BJ (cell line): Measurements from ENCODE around the gene ALS2. TPM values are rescaled to one million over a fixed set of nuclear protein-coding genes. Genes with fewer than 3 reads are reported as not detected.

ENCODE experiments used
- CTCF ChIA-PET: fragments of 350-600 bp; formaldehyde crosslinking; extraction: SDS; loops from one replicate; lab custom pipeline; 2021; ENCODE audit warnings: antibody characterized with exemption, inconsistent platforms; lab: Yijun Ruan, JAX
- POLR2A ChIA-PET: fragments of 300-600 bp; sonication (Branson Sonifier 250); formaldehyde crosslinking; extraction: SDS; loops from one replicate; lab custom pipeline; 2021; ENCODE audit warnings: antibody characterized with exemption; lab: Charles Lee
- DNase-seq: peaks from one replicate; pipeline ENCODE4 v3.0.0-alpha.2; 2011; ENCODE audit warnings: low read depth
- H3K27me3 ChIP-seq: 2 replicates; pipeline ENCODE4 v1.6.0; 2011; ENCODE audit warnings: low read length; ENCODE audit not compliant: control insufficient read depth, insufficient read depth
- H3K36me3 ChIP-seq: 2 replicates; pipeline ENCODE4 v1.5.1; 2011; ENCODE audit warnings: low read length; ENCODE audit not compliant: control insufficient read depth, insufficient read depth
- H3K4me3 ChIP-seq: 2 replicates; pipeline ENCODE4 v1.5.1; 2011; ENCODE audit warnings: low read depth, mild to moderate bottlenecking, control low read depth, low read length
- CTCF ChIP-seq: IDR thresholded peaks from 2 replicates; pipeline ENCODE4 v1.5.1; 2011; ENCODE audit warnings: low read depth, mild to moderate bottlenecking, control low read depth, inconsistent platforms, low read length, moderate library complexity; ENCODE audit not compliant: insufficient read depth
- polyA plus RNA-seq: library from polyadenylated mRNA; depleted of rRNA; stranded (reverse); fragments of >200 nt; gene quantifications from 2 replicates; pipeline ENCODE4 v1.2.3, GENCODE V29; 2011

ALS2 gene
- polyA plus RNA-seq, 1 experiment: 20.5 TPM

- Histone ChIP-seq H3K4me3 (no peak overlapping the region), H3K36me3 (peaks cover 15% of the 10 kb centered on the region), H3K27me3 (no peaks in the 10 kb centered on the region)
- no peak for DNase-seq
- ChIA-PET CTCF (interaction anchor here (0.9 kb wide), 1 partner anchor 22 kb away, joined by 3 read pairs; no protein-coding TSS in a partner anchor), POLR2A (no interaction called here)
- TF ChIP-seq CTCF: no peak
Measured at GRCh38 chr2:201730651-201731285, 50.0 kb downstream of the ALS2 start.

GRCh38 chr2:201715459-201715858 is 65.3 kb downstream of the ALS2 start:
- DNase-seq: no peak
- no peak for TF ChIP-seq CTCF
- CTCF ChIA-PET: interaction anchor here (1.3 to 1.7 kb wide), 2 partner anchors 17 to 72 kb away, joined by 3 to 5 read pairs; partner anchors contain the start of gene MPP4
- H3K36me3 ChIP-seq: peaks cover 11% of the 10 kb centered on the region
- POLR2A ChIA-PET: no interaction called here
- H3K4me3 ChIP-seq: no peak overlapping the region
- no peaks in the 10 kb centered on the region for H3K27me3 ChIP-seq

- Histone ChIP-seq H3K4me3 (no peak overlapping the region), H3K27me3 (no peaks in the 10 kb centered on the region), H3K36me3 (peaks cover 9% of the 10 kb centered on the region)
- ChIA-PET CTCF (no interaction called here), POLR2A (no interaction called here)
- no peak for DNase-seq
- no peak for TF ChIP-seq CTCF
Measured at GRCh38 chr2:201712726-201713125, 68.0 kb downstream of the ALS2 start.

- Histone ChIP-seq H3K36me3 (peaks cover 4% of the 10 kb centered on the region), H3K27me3 (no peaks in the 10 kb centered on the region), H3K4me3 (no peak overlapping the region)
- no peak for TF ChIP-seq CTCF
- ChIA-PET CTCF (interaction anchor here (1.4 kb wide), 1 partner anchor 20 kb away, joined by 3 read pairs; no protein-coding TSS in a partner anchor), POLR2A (no interaction called here)
- no peak for DNase-seq
Measured at GRCh38 chr2:201709747-201710146, 71.0 kb downstream of the ALS2 start.

GRCh38 chr2:201709049-201709448 is 71.7 kb downstream of the ALS2 start:
- ChIA-PET CTCF (interaction anchor here (1.4 kb wide), 1 partner anchor 21 kb away, joined by 3 read pairs; no protein-coding TSS in a partner anchor), POLR2A (no interaction called here)
- TF ChIP-seq CTCF: no peak
- DNase-seq: no peak
- Histone ChIP-seq H3K4me3 (no peak overlapping the region), H3K27me3 (no peaks in the 10 kb centered on the region), H3K36me3 (peaks cover 5% of the 10 kb centered on the region)
